ENCODE data around the gene LRBA. TPM values are rescaled to one million over a fixed set of nuclear protein-coding genes. Genes with fewer than 3 reads are reported as not detected.

The LRBA gene
- total RNA-seq, 1 experiment from 2014 or later, result 77.4 TPM

- Histone ChIP-seq H4K20me1 (ENCODE audit: insufficient read depth) (no peaks in the 10 kb centered on the region), H3K36me3 (ENCODE audit: low read depth) (no peaks in the 10 kb centered on the region), H3K4me3 (no peak overlapping the region), H3K4me1 (replicated peaks; ENCODE audit: insufficient read depth) (0 out of 2 replicates have a peak, but pooled peaks cover 2% of the 10 kb centered on the region), H3K9me3 (ENCODE audit: insufficient read depth, low read depth) (no peaks in the 10 kb centered on the region), H3K27me3 (ENCODE audit: insufficient read depth, low read depth) (no peaks in the 10 kb centered on the region), H3K27ac (no peak overlapping the region), H3K79me2 (ENCODE audit: low read depth) (peaks cover 65% of the 10 kb centered on the region), H3K4me2 (no peak overlapping the region), H3K9me2 (ENCODE audit: insufficient read depth) (no peaks in the 10 kb centered on the region), H3F3A (ENCODE audit: insufficient read depth, low read depth) (no peaks in the 10 kb centered on the region), H2AFZ (no peak overlapping the region)
- intact Hi-C loops (cut with micrococcal nuclease; ENCODE audit: unreplicated experiment), result no loop called here
- no peak for DNase-seq
- ChIA-PET CTCF (no interaction called here), POLR2A (ENCODE audit: unreplicated experiment) (no interaction called here)
- TF ChIP-seq CTCF (conservative IDR thresholded peaks at IDR 0.05), result no peak
- TF ChIP-seq EZH2 (IDR thresholded peaks at IDR 0.05; ENCODE audit: low read depth), result no peak
- no TSS peak for BruUV-seq (replicated peaks)
Observed at GRCh38 chr4:150974252-150974640, 40.8 kb downstream of the LRBA start.

- Histone ChIP-seq H2AFZ (no peak overlapping the region), H3K9me3 (ENCODE audit: insufficient read depth, low read depth) (no peaks in the 10 kb centered on the region), H3K4me2 (no peak overlapping the region), H3K4me3 (no peak overlapping the region), H3K79me2 (ENCODE audit: low read depth) (peaks cover 61% of the 10 kb centered on the region), H3F3A (ENCODE audit: insufficient read depth, low read depth) (no peaks in the 10 kb centered on the region), H3K27ac (no peak overlapping the region), H3K27me3 (ENCODE audit: insufficient read depth, low read depth) (no peaks in the 10 kb centered on the region), H3K9me2 (ENCODE audit: insufficient read depth) (no peaks in the 10 kb centered on the region), H3K36me3 (ENCODE audit: low read depth) (no peaks in the 10 kb centered on the region), H4K20me1 (ENCODE audit: insufficient read depth) (no peaks in the 10 kb centered on the region), H3K4me1 (replicated peaks; ENCODE audit: insufficient read depth) (no peaks in the 10 kb centered on the region)
- DNase-seq, result no peak
- ChIA-PET POLR2A (ENCODE audit: unreplicated experiment) (no interaction called here), CTCF (no interaction called here)
- no TSS peak for BruUV-seq (replicated peaks)
- TF ChIP-seq EZH2 (IDR thresholded peaks at IDR 0.05; ENCODE audit: low read depth) (no peak), CTCF (conservative IDR thresholded peaks at IDR 0.05) (no peak)
- intact Hi-C loops (cut with micrococcal nuclease; ENCODE audit: unreplicated experiment), result no loop called here
Observed at GRCh38 chr4:150973626-150974251, 41.3 kb downstream of the LRBA start.

GRCh38 chr4:150972592-150972991 is 42.5 kb downstream of the LRBA start:
- H3K36me3 ChIP-seq (ENCODE audit: low read depth), result no peaks in the 10 kb centered on the region
- no peaks in the 10 kb centered on the region for H3K4me1 ChIP-seq (replicated peaks; ENCODE audit: insufficient read depth)
- H3K4me2 ChIP-seq, result no peak overlapping the region
- H3K9me3 ChIP-seq (ENCODE audit: insufficient read depth, low read depth), result no peaks in the 10 kb centered on the region
- no peaks in the 10 kb centered on the region for H4K20me1 ChIP-seq (ENCODE audit: insufficient read depth)
- H3K27ac ChIP-seq, result no peak overlapping the region
- BruUV-seq (replicated peaks), result no TSS peak
- no peak overlapping the region for H2AFZ ChIP-seq
- no peak for TF ChIP-seq EZH2 (IDR thresholded peaks at IDR 0.05; ENCODE audit: low read depth)
- no peak for TF ChIP-seq CTCF (conservative IDR thresholded peaks at IDR 0.05)
- CTCF ChIA-PET, result no interaction called here
- peaks cover 49% of the 10 kb centered on the region for H3K79me2 ChIP-seq (ENCODE audit: low read depth)
- H3K4me3 ChIP-seq, result no peak overlapping the region
- intact Hi-C loops (cut with micrococcal nuclease; ENCODE audit: unreplicated experiment), result no loop called here
- no peaks in the 10 kb centered on the region for H3F3A ChIP-seq (ENCODE audit: insufficient read depth, low read depth)
- POLR2A ChIA-PET (ENCODE audit: unreplicated experiment), result interaction anchor here (0.5 kb wide), 1 partner anchor 63 kb away, joined by 3 read pairs; no protein-coding TSS in a partner anchor
- H3K9me2 ChIP-seq (ENCODE audit: insufficient read depth), result no peaks in the 10 kb centered on the region
- DNase-seq, result no peak
- no peaks in the 10 kb centered on the region for H3K27me3 ChIP-seq (ENCODE audit: insufficient read depth, low read depth)

Measured in PC-9 (cell line).